Ascending aorta (tissue), 2 donors: ENCODE results near the gene RFT1. TPM values are rescaled to one million over a fixed set of nuclear protein-coding genes. Genes with fewer than 3 reads are reported as not detected.

Experiments used
- DNase-seq, 2 donors: peaks; one replicate each; pipeline ENCODE4 v3.0.0-alpha.2; 2019; ENCODE audit warnings: low spot score in 2 of 2
- H3K27ac ChIP-seq, 2 donors: fragments of 200-600 bp; sonication (generic); one replicate each; pipeline ENCODE4 v1.5.1; 2016 to 2017; ENCODE audit warnings: mild to moderate bottlenecking in 1 of 2
- H3K27me3 ChIP-seq: fragments of 200-600 bp; sonication (generic); one replicate; pipeline ENCODE4 v1.5.1; 2017
- H3K36me3 ChIP-seq, 2 donors: fragments of 200-600 bp; sonication (generic); one replicate each; pipeline ENCODE4 v1.5.1; 2016
- H3K4me1 ChIP-seq, 2 donors: fragments of 200-600 bp; sonication (generic); one replicate each; pipeline ENCODE4 v1.5.1; 2016 to 2017; ENCODE audit warnings: mild to moderate bottlenecking in 1 of 2
- H3K4me3 ChIP-seq, 2 donors: fragments of 200-600 bp; sonication (generic); one replicate each; pipeline ENCODE4 v1.5.1; 2016 to 2017; ENCODE audit warnings: mild to moderate bottlenecking in 1 of 2
- H3K9me3 ChIP-seq, 2 donors: fragments of 200-600 bp; sonication (generic); one replicate each; pipeline ENCODE4 v1.5.1; 2016
- CTCF ChIP-seq, 3 experiments: fragments of 200-600 bp in 2 of 3; fragments of 450-650 bp in 1 of 3; sonication (generic) in 2 of 3; IDR thresholded peaks; one replicate each; pipeline ENCODE4 v1.5.1; 2016 to 2019; ENCODE audit warnings: antibody characterized with exemption in 3 of 3, mild to moderate bottlenecking in 1 of 3, moderate library complexity in 1 of 3
- intact Hi-C: fragments of 100-400 bp; cut with DNase I; formaldehyde crosslinking; loops from one replicate; pipeline ENCODE4 v1.15.1; 2023
- total RNA-seq: library from RNA; depleted of rRNA; stranded (reverse); fragments of >200 nt; gene quantifications from one replicate; pipeline ENCODE4 v1.1.0, GENCODE V29; 2016

The RFT1 gene
- total RNA-seq, 1 donor from 2014 or later, result 12.1 TPM

- Histone ChIP-seq H3K27ac (no peak overlapping the region), H3K27me3 (no peaks in the 10 kb centered on the region), H3K4me3 (no peak overlapping the region), H3K9me3 (no peaks in the 10 kb centered on the region), H3K36me3 (no peaks in the 10 kb centered on the region), H3K4me1 (no peaks in the 10 kb centered on the region)
- intact Hi-C loops, result no loop called here
- TF ChIP-seq CTCF (IDR thresholded peaks at IDR 0.05), result no peak
- DNase-seq, result no peak
Observed at GRCh38 chr3:53038679-53039375, 91.4 kb downstream of the RFT1 start.

Other genes with a start within 250 kb of the RFT1 start
- 18.9 TPM for gene STIMATE, start 232.9 kb downstream of the RFT1 start, total RNA-seq
- 1.4 TPM for gene SFMBT1, start 84.4 kb downstream of the RFT1 start, total RNA-seq
- gene PRKCD, start 30.8 kb upstream of the RFT1 start, total RNA-seq, result 36.3 TPM
- 219 TPM for gene TKT, start 125.6 kb upstream of the RFT1 start, total RNA-seq
- 21.7 TPM for gene DCP1A, start 217.1 kb upstream of the RFT1 start, total RNA-seq